COLO668 (cell line): Measurements from ENCODE around the gene RASA3.

Experiments
- DNase-seq: peaks from one replicate; lab custom pipeline; 2025; ENCODE audit not compliant: unreplicated experiment; lab: John Stamatoyannopoulos, UW

Gene RASA3

GRCh38 chr13:113928685-113929627 is 203.5 kb downstream of the RASA3 start:
- no peak for DNase-seq
